H9 (cell line): ENCODE results near the gene ZNF236. TPM values are rescaled to one million over a fixed set of nuclear protein-coding genes. Genes with fewer than 3 reads are reported as not detected.

ENCODE experiments used
- DNase-seq: peaks from one replicate; pipeline ENCODE4 v3.0.0-alpha.2; 2017
- H2AFZ ChIP-seq: one replicate; pipeline ENCODE4 v1.6.1; 2013; ENCODE audit warnings: mild to moderate bottlenecking, low read length, control low read depth, moderate library complexity
- H2AK5ac ChIP-seq: 2 replicates; pipeline ENCODE4 v1.6.1; 2013; ENCODE audit warnings: low read length, control low read depth, mixed read lengths; ENCODE audit not compliant: insufficient read length
- H2BK120ac ChIP-seq: one replicate; pipeline ENCODE4 v1.6.1; 2013; ENCODE audit warnings: low read depth, mild to moderate bottlenecking, low read length, control low read depth, inconsistent platforms; ENCODE audit not compliant: poor library complexity, severe bottlenecking
- H2BK12ac ChIP-seq: 2 replicates; pipeline ENCODE4 v1.6.1; 2013; ENCODE audit warnings: low read length, control low read depth, mixed read lengths, low read depth; ENCODE audit not compliant: insufficient read length
- H2BK15ac ChIP-seq: 2 replicates; pipeline ENCODE4 v1.6.1; 2013; ENCODE audit warnings: low read depth, low read length, control low read depth
- H2BK20ac ChIP-seq: one replicate; pipeline ENCODE4 v1.6.1; 2013; ENCODE audit warnings: low read depth, mild to moderate bottlenecking, low read length, control low read depth, inconsistent platforms; ENCODE audit not compliant: poor library complexity, severe bottlenecking
- H2BK5ac ChIP-seq: 2 replicates; pipeline ENCODE4 v1.6.1; 2013; ENCODE audit warnings: low read length, control low read depth, mixed read lengths; ENCODE audit not compliant: insufficient read length
- H3K14ac ChIP-seq: 2 replicates; pipeline ENCODE4 v1.6.1; 2013; ENCODE audit warnings: low read length, control low read depth; ENCODE audit not compliant: insufficient read depth
- H3K18ac ChIP-seq: 2 replicates; pipeline ENCODE4 v1.6.1; 2013; ENCODE audit warnings: low read depth, mild to moderate bottlenecking, mixed read lengths, low read length, control low read depth; ENCODE audit not compliant: insufficient read length
- H3K23ac ChIP-seq: 2 replicates; pipeline ENCODE4 v1.6.1; 2013; ENCODE audit warnings: low read length, control low read depth, mixed read lengths, low read depth; ENCODE audit not compliant: insufficient read length
- H3K23me2 ChIP-seq: 2 replicates; pipeline ENCODE4 v1.6.1; 2013; ENCODE audit warnings: low read depth, mild to moderate bottlenecking, mixed read lengths, low read length, control low read depth; ENCODE audit not compliant: insufficient read length, poor library complexity, severe bottlenecking
- H3K27ac ChIP-seq: 2 replicates; pipeline ENCODE4 v1.5.1; 2013; ENCODE audit warnings: low read length, control low read depth, mixed read lengths, low read depth; ENCODE audit not compliant: insufficient read length
- H3K27me3 ChIP-seq: 2 replicates; pipeline ENCODE4 v1.6.1; 2013; ENCODE audit warnings: low read length, control low read depth, inconsistent platforms; ENCODE audit not compliant: insufficient read depth
- H3K4ac ChIP-seq: 2 replicates; pipeline ENCODE4 v1.6.1; 2013; ENCODE audit warnings: low read depth, mild to moderate bottlenecking, control low read depth, inconsistent platforms, low read length, moderate library complexity
- H3K4me1 ChIP-seq: 2 replicates; pipeline ENCODE4 v1.6.1; 2013; ENCODE audit warnings: low read length, control low read depth, inconsistent platforms; ENCODE audit not compliant: insufficient read depth
- H3K4me2 ChIP-seq: 2 replicates; pipeline ENCODE4 v1.6.1; 2013; ENCODE audit warnings: low read length, control low read depth, mixed read lengths; ENCODE audit not compliant: insufficient read length, insufficient read depth
- H3K56ac ChIP-seq: 2 replicates; pipeline ENCODE4 v1.6.1; 2013; ENCODE audit warnings: low read depth, mild to moderate bottlenecking, mixed read lengths, low read length, control low read depth; ENCODE audit not compliant: insufficient read length
- H3K79me1 ChIP-seq: 2 replicates; pipeline ENCODE4 v1.6.1; 2013; ENCODE audit warnings: low read depth, mild to moderate bottlenecking, moderate library complexity, low read length, control low read depth, inconsistent platforms; ENCODE audit not compliant: insufficient read depth, poor library complexity, severe bottlenecking
- H3K79me2 ChIP-seq: 2 replicates; pipeline ENCODE4 v1.6.1; 2013; ENCODE audit warnings: low read length, control low read depth, inconsistent platforms; ENCODE audit not compliant: insufficient read depth
- H3K9ac ChIP-seq: 2 replicates; pipeline ENCODE4 v1.6.1; 2013; ENCODE audit warnings: low read length, control low read depth, mixed read lengths; ENCODE audit not compliant: insufficient read length; ENCODE audit errors: extremely low read depth
- H3K9me3 ChIP-seq: one replicate; pipeline ENCODE4 v1.6.1; 2013; ENCODE audit warnings: low read depth, low read length, inconsistent platforms; ENCODE audit not compliant: control insufficient read depth
- H3T11ph ChIP-seq: one replicate; pipeline ENCODE4 v1.6.1; 2013; ENCODE audit warnings: mild to moderate bottlenecking, low read length, control low read depth, inconsistent platforms
- H4K20me1 ChIP-seq: one replicate; pipeline ENCODE4 v1.6.1; 2013; ENCODE audit not compliant: control insufficient read depth, insufficient read length, insufficient read depth
- H4K5ac ChIP-seq: 2 replicates; pipeline ENCODE4 v1.6.1; 2013; ENCODE audit warnings: low read depth, mild to moderate bottlenecking, mixed read lengths, low read length, control low read depth; ENCODE audit not compliant: insufficient read length
- H4K8ac ChIP-seq: replicated peaks from 2 replicates; pipeline ENCODE4 v1.6.1; 2013; ENCODE audit warnings: low read length, control low read depth, mixed read lengths, low read depth; ENCODE audit not compliant: insufficient read length
- H4K91ac ChIP-seq: 2 replicates; pipeline ENCODE4 v1.6.1; 2013; ENCODE audit warnings: low read depth, mild to moderate bottlenecking, moderate library complexity, mixed read lengths, low read length, control low read depth; ENCODE audit not compliant: insufficient read length
- H3K27ac Mint-ChIP-seq, 3 experiments: 2 replicates in 2 of 3; 3 replicates in 1 of 3; pipeline ENCODE4 v1.8.0; 2020 to 2021; ENCODE audit warnings: mixed read lengths in 3 of 3, mild to moderate bottlenecking in 1 of 3, moderate library complexity in 1 of 3
- H3K27me3 Mint-ChIP-seq: 2 replicates; pipeline ENCODE4 v1.8.0; 2021; ENCODE audit warnings: low read depth, mild to moderate bottlenecking, moderate library complexity, mixed read lengths
- H3K36me3 Mint-ChIP-seq, 3 experiments: 2 replicates in 2 of 3; 3 replicates in 1 of 3; pipeline ENCODE4 v1.8.0; 2020 to 2021; ENCODE audit warnings: low read depth in 3 of 3, mixed read lengths in 3 of 3; ENCODE audit not compliant: insufficient read depth in 1 of 3
- H3K4me1 Mint-ChIP-seq, 2 experiments: 2 replicates each; pipeline ENCODE4 v1.8.0; 2020; ENCODE audit warnings: mixed read lengths in 2 of 2
- H3K4me3 Mint-ChIP-seq, 2 experiments: 2 replicates in 1 of 2; 3 replicates in 1 of 2; pipeline ENCODE4 v1.8.0; 2020 to 2021; ENCODE audit warnings: mild to moderate bottlenecking in 2 of 2, mixed read lengths in 2 of 2, moderate library complexity in 1 of 2
- H3K9me3 Mint-ChIP-seq, 2 experiments: 2 replicates in 1 of 2; 3 replicates in 1 of 2; pipeline ENCODE4 v1.8.0; 2020; ENCODE audit warnings: mild to moderate bottlenecking in 2 of 2, mixed read lengths in 2 of 2, moderate library complexity in 1 of 2
- CTCF ChIP-seq: fragments of 200-600 bp; sonication (generic); conservative IDR thresholded peaks from 3 replicates; pipeline ENCODE4 v1.8.0; 2021; ENCODE audit warnings: antibody characterized with exemption, mild to moderate bottlenecking
- WGBS: extraction: QIAGEN DNeasy Blood & Tissue Kit; methylation state at CpG from one replicate; pipeline ENCODE4 v1.1.7; 2013; ENCODE audit warnings: missing lambda C conversion rate, low lambda C conversion rate, mixed read lengths; ENCODE audit not compliant: insufficient read length; ENCODE audit errors: extremely low coverage; 5-methylcytosine and 5-hydroxymethylcytosine counted together
- total RNA-seq: library from RNA; stranded (reverse); gene quantifications from 2 replicates; pipeline ENCODE4 v1.2.1, GENCODE V29; 2021

ZNF236 gene
- total RNA-seq, 1 experiment from 2014 or later, result 16.0 TPM

GRCh38 chr18:76905821-76906220 is 83.5 kb downstream of the ZNF236 start:
- H3K36me3 Mint-ChIP-seq, result peaks cover 7 to 33% (median 26%) of the 10 kb centered on the region in 3 experiments; a peak in 6 of 7 replicates
- Histone ChIP-seq H4K91ac (no peak overlapping the region), H3K18ac (no peak overlapping the region), H4K20me1 (no peaks in the 10 kb centered on the region), H3K23me2 (no peaks in the 10 kb centered on the region), H2BK15ac (no peak overlapping the region), H3K27me3 (no peaks in the 10 kb centered on the region), H3K27ac (no peak overlapping the region), H3K14ac (no peak overlapping the region), H2BK20ac (no peak overlapping the region), H3T11ph (no peak overlapping the region), H3K4ac (no peak overlapping the region), H3K79me2 (no peaks in the 10 kb centered on the region), H2BK12ac (no peak overlapping the region), H4K5ac (no peak overlapping the region), H3K9ac (no peak overlapping the region), H2AK5ac (no peak overlapping the region), H3K56ac (no peak overlapping the region), H4K8ac (no peak overlapping the region), H3K79me1 (no peaks in the 10 kb centered on the region), H2BK120ac (no peak overlapping the region), H3K4me2 (no peak overlapping the region), H3K9me3 (no peaks in the 10 kb centered on the region), H2BK5ac (no peak overlapping the region), H3K23ac (no peak overlapping the region), H3K4me1 (no peaks in the 10 kb centered on the region), H2AFZ (no peak overlapping the region)
- no CpG with 5 or more reads among the region's 4 CpGs for WGBS
- DNase-seq, result no peak
- H3K27ac Mint-ChIP-seq, result no peak overlapping the region
- TF ChIP-seq CTCF, result no peak
- no peaks in the 10 kb centered on the region for H3K4me1 Mint-ChIP-seq
- H3K9me3 Mint-ChIP-seq, result no peaks in the 10 kb centered on the region
- no peak overlapping the region for H3K4me3 Mint-ChIP-seq
- no peaks in the 10 kb centered on the region for H3K27me3 Mint-ChIP-seq
